Temporal lobe (tissue), 1 donor: Measurements from ENCODE around the gene SLC6A13. TPM values are rescaled to one million over a fixed set of nuclear protein-coding genes. Genes with fewer than 3 reads are reported as not detected.

ENCODE experiments used
- total RNA-seq: library from RNA; depleted of rRNA; stranded (reverse); fragments of >200 nt; gene quantifications from one replicate; pipeline ENCODE4 v1.2.3, GENCODE V29; 2014

The SLC6A13 gene
- total RNA-seq, 1 donor from 2014 or later = 14.0 TPM

Other genes starting within 250 kb of the SLC6A13 start
- 6.6 TPM for gene IQSEC3, start 196.1 kb downstream of the SLC6A13 start, total RNA-seq
- gene SLC6A12, start 48.7 kb downstream of the SLC6A13 start, total RNA-seq = 11.1 TPM
- 58.5 TPM for gene KDM5A, start 126.5 kb upstream of the SLC6A13 start, total RNA-seq
- gene CCDC77, start 138.8 kb upstream of the SLC6A13 start, total RNA-seq = 18.7 TPM
- 1.5 TPM for gene B4GALNT3, start 197.1 kb upstream of the SLC6A13 start, total RNA-seq